Activated T-cell treated with anti-CD3 and anti-CD28 coated beads, Interleukin-2, amount 50 U/mL, for 4 hours (primary cell): ENCODE data around the gene COA1. TPM values are rescaled to one million over a fixed set of nuclear protein-coding genes. Genes with fewer than 3 reads are reported as not detected.
"Not testable (repeated sequence)": the region's sequence is repeated elsewhere in the genome, so short reads cannot be mapped to it uniquely, and the experiment has no call there.

Source experiments
- ATAC-seq, 2 donors: fragments of 200-7000 bp; cut with Tn5 transposase; one replicate each; pipeline ENCODE4 v1.10.0; 2021
- DNase-seq: peaks from one replicate; pipeline ENCODE4 v3.0.0-alpha.2; 2020
- H3K27me3 Mint-ChIP-seq: one replicate; pipeline ENCODE4 v1.8.0; 2021; ENCODE audit warnings: low read depth, mixed read lengths
- H3K36me3 Mint-ChIP-seq: one replicate; pipeline ENCODE4 v1.8.0; 2022; ENCODE audit warnings: mixed read lengths; ENCODE audit not compliant: insufficient read depth
- H3K4me1 Mint-ChIP-seq: one replicate; pipeline ENCODE4 v1.8.0; 2021; ENCODE audit warnings: low read depth, mixed read lengths
- H3K4me3 Mint-ChIP-seq: one replicate; pipeline ENCODE4 v1.8.0; 2021; ENCODE audit warnings: mild to moderate bottlenecking, moderate library complexity, mixed read lengths
- H3K9me3 Mint-ChIP-seq: one replicate; pipeline ENCODE4 v1.8.0; 2021; ENCODE audit warnings: mixed read lengths
- total RNA-seq, 3 donors: library from RNA; stranded (reverse); gene quantifications; one replicate each; pipeline ENCODE4 v1.2.1, GENCODE V29; 2021

The COA1 gene
- total RNA-seq, 3 donors from 2014 or later: 51.4 to 56.7 (median 51.5) TPM

DNA sequence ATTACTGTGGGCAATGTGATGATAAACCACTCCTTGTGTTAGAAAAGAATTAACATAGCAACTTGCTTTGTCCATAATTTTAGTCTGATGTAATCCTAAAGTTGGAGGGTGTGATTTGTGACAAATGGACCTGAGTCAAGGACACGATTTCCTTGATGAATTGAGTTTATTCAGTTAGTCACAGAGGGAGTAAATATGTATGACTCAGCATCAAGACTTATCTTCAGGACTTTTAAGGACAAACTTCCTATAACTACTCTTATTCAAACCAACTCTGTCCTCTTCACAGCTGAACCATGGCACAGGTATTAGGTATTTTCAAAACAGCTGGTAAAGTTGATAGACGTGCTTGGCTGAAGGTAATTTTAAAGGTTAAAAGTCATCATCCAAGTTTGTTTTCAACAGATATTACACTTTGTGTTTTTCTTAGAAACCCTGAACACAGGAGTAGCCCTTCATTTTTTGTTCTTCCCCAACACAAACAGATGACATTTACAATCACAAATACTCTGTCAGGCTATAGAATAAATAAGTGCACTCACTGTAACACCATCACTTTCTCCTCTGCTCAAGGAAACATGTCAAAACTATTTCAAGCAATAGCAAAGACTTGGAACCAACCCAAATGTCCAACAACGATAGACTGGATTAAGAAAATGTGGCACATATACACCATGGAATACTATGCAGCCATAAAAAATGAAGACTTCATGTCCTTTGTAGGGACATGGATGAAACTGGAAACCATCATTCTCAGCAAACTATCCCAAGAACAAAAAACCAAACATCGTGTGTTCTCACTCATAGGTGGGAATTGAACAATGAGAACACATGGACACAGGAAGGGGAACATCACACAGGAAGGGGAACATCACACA is 54.5 kb downstream of the COA1 start:
- Mint-ChIP-seq H3K4me3 (no peak overlapping the region), H3K36me3 (peaks cover 25% of the 10 kb centered on the region), H3K4me1 (peaks cover 81% of the 10 kb centered on the region), H3K9me3 (peaks cover 5% of the 10 kb centered on the region), H3K27me3 (no peaks in the 10 kb centered on the region)
- DNase-seq: no peak
- no peak for ATAC-seq

GRCh38 chr7:43673243-43673976 is 55.9 kb downstream of the COA1 start:
- not testable (repeated sequence) for DNase-seq, H3K4me3 Mint-ChIP-seq, ATAC-seq, H3K27me3 Mint-ChIP-seq, H3K9me3 Mint-ChIP-seq
- Mint-ChIP-seq H3K4me1 (peaks cover 82% of the 10 kb centered on the region), H3K36me3 (peaks cover 25% of the 10 kb centered on the region)

DNA sequence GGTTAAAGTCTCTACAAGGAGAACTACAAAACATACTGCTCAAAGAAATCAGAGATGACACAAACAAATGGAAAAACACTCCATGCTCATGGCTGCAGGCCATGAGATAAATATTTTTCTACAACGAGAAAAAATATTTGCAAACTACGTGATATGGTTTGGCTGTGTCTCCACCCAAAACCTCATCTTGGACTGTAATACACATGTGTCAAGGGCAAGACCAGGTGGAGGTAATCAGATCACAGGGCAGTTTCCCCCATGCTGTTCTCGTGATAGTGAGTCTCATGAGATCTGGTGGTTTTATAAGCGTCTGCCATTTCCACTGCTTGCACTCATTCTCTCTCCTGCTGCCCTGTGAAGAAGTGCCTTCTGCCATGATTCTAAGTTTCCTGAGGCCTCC is 57.8 kb downstream of the COA1 start:
- no peak for ATAC-seq
- DNase-seq: no peak
- Mint-ChIP-seq H3K27me3 (no peaks in the 10 kb centered on the region), H3K9me3 (peaks cover 12% of the 10 kb centered on the region), H3K4me3 (no peak overlapping the region), H3K4me1 (peaks cover 79% of the 10 kb centered on the region), H3K36me3 (peaks cover 33% of the 10 kb centered on the region)

DNA sequence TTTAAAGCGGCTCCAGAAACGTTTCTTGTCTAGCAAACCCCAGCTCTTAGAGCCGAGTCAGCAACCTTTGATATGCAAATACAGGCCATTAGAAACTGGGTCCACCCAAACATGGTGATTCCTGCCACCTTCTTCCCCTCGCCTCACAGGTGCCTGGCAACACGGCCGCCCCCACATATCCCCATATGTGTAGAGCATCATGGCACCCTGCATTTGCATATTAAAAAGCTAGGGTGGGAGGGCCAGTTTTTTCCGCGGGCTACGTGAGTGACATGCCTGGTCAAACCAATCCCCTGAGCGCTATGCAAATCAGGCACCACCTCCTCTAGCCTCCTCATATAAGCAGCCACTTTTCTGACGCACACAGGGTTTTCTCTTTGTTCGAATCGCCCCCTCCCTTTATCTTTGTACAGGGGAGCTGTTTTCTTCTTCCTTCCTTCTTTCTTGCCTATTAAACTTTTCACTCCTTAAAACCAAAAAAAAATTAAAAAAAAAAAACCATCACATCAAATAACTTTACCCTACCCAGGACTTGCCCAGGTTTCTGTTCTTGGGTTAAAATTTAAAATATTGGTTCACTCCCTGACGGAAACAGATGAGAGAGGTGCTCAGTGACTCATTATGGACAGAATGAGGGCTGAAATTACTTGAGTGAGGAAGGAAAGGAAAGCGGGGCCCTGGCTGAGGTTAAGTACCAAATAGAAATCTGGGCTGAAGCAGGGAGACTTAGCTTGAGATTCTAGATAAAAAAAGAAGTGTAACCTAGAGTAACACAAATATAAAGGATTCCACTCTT is 59.8 kb downstream of the COA1 start:
- H3K27me3 Mint-ChIP-seq: no peaks in the 10 kb centered on the region
- H3K4me1 Mint-ChIP-seq: peaks cover 82% of the 10 kb centered on the region
- DNase-seq: peak; percentile 69
- H3K36me3 Mint-ChIP-seq: peaks cover 38% of the 10 kb centered on the region
- peak overlapping the region; percentile 80 for H3K4me3 Mint-ChIP-seq
- peak; percentile 83 to 89 for ATAC-seq
- peaks cover 15% of the 10 kb centered on the region for H3K9me3 Mint-ChIP-seq

- Mint-ChIP-seq H3K36me3 (peaks cover 35% of the 10 kb centered on the region), H3K9me3 (peaks cover 15% of the 10 kb centered on the region), H3K4me3 (no peak overlapping the region), H3K4me1 (peaks cover 76% of the 10 kb centered on the region), H3K27me3 (no peaks in the 10 kb centered on the region)
- no peak for ATAC-seq
- no peak for DNase-seq
Measured at GRCh38 chr7:43668035-43668434, 61.3 kb downstream of the COA1 start.

DNA sequence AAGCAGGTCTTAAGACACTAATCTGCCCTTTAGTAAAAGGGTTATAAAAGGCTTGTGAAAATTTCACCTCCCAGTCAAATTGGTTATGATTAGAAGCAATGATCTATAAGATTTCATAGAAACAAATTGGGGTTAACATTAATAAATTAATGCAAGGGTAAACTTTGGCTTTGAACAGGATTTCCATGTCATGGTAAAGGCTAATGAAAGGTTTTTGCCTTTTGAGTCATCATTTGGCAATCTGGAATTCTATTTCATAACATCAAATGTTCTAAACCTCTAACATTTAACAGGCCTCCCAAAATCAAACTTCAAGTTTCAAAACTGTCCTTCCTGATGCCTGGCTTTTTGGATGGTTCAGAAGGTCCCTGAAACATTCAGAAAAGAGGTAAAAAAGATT is 62.4 kb downstream of the COA1 start:
- DNase-seq (no peak), ATAC-seq (no peak)
- Mint-ChIP-seq H3K4me1 (peaks cover 70% of the 10 kb centered on the region), H3K4me3 (no peak overlapping the region), H3K27me3 (no peaks in the 10 kb centered on the region), H3K9me3 (peaks cover 11% of the 10 kb centered on the region), H3K36me3 (peaks cover 32% of the 10 kb centered on the region)

- H3K4me1 Mint-ChIP-seq: peaks cover 64% of the 10 kb centered on the region
- no peak overlapping the region for H3K4me3 Mint-ChIP-seq
- no peak for DNase-seq
- H3K27me3 Mint-ChIP-seq: no peaks in the 10 kb centered on the region
- peaks cover 33% of the 10 kb centered on the region for H3K36me3 Mint-ChIP-seq
- peaks cover 11% of the 10 kb centered on the region for H3K9me3 Mint-ChIP-seq
- no peak for ATAC-seq
Measured at GRCh38 chr7:43664681-43665080, 64.6 kb downstream of the COA1 start.

DNA sequence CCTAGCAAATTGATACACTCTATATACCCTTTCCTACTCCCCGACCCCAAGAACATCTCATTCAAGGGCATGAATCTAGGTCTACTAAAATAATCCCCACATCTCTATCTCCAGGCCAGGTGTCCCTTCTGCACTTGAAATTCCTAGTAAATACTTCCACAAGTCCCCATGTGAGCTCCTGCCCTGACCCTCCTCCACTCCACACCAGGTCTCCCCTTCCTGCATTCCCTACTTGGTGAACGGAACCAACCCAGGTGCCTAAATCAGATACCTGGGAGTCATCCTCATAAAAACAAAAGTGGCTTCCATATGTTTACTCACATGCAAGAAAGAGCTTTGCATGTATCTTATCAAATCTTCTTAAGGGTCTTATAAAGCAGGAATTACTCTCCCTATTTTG is 69.2 kb downstream of the COA1 start:
- Mint-ChIP-seq H3K27me3 (no peaks in the 10 kb centered on the region), H3K4me3 (no peak overlapping the region), H3K9me3 (no peaks in the 10 kb centered on the region), H3K4me1 (peaks cover 58% of the 10 kb centered on the region), H3K36me3 (peaks cover 25% of the 10 kb centered on the region)
- ATAC-seq (no peak), DNase-seq (no peak)

DNA sequence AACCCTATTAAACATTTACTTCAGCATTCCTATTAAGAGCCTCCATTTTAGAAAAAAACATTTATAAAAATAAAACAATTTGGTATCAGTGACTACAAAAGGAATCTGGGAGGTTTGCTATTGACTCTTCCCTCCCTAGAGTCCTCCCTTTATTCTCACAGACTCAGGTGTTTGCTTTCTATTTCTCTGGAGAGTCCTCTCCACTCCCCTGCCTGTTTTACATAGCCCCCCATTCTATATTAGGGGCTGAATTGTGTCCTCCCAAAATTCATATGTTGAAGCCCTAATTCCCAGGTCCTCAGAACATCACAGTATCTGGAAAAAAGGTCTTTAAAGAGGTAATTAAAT is 69.8 kb downstream of the COA1 start:
- H3K36me3 Mint-ChIP-seq: peaks cover 26% of the 10 kb centered on the region
- ATAC-seq (no peak), DNase-seq (no peak)
- no peak overlapping the region for H3K4me3 Mint-ChIP-seq
- H3K4me1 Mint-ChIP-seq: peaks cover 54% of the 10 kb centered on the region
- H3K27me3 Mint-ChIP-seq: no peaks in the 10 kb centered on the region
- no peaks in the 10 kb centered on the region for H3K9me3 Mint-ChIP-seq

- Mint-ChIP-seq H3K27me3 (no peaks in the 10 kb centered on the region), H3K4me3 (peak overlapping the region; percentile 45), H3K9me3 (no peaks in the 10 kb centered on the region), H3K4me1 (peaks cover 55% of the 10 kb centered on the region), H3K36me3 (peaks cover 31% of the 10 kb centered on the region)
- DNase-seq: no peak
- peak; percentile 96 for ATAC-seq
Measured at GRCh38 chr7:43658718-43659548, 70.4 kb downstream of the COA1 start.

DNA sequence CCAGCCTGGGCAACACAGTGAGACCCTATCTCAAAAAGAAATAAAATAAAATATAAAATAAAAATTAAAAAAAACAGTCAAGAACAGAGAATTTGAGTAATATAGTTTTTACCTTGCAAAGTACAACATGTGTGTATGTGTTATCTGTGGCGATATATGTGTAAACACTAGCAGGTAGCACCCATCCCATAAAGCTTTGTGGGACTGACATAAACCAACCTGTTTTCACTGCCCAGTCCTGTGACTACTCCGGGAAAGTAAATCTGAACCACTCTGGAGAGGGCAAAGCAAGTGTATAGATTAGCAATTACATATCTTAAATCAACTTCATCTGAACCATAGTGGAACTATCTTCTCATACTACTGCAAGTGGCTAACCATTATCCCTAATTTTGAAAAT is 72.3 kb downstream of the COA1 start:
- H3K4me1 Mint-ChIP-seq: peaks cover 67% of the 10 kb centered on the region
- DNase-seq (no peak), ATAC-seq (no peak)
- peaks cover 31% of the 10 kb centered on the region for H3K36me3 Mint-ChIP-seq
- no peak overlapping the region for H3K4me3 Mint-ChIP-seq
- H3K9me3 Mint-ChIP-seq: no peaks in the 10 kb centered on the region
- no peaks in the 10 kb centered on the region for H3K27me3 Mint-ChIP-seq

- Mint-ChIP-seq H3K4me1 (peaks cover 76% of the 10 kb centered on the region), H3K4me3 (no peak overlapping the region), H3K27me3 (no peaks in the 10 kb centered on the region), H3K9me3 (no peaks in the 10 kb centered on the region), H3K36me3 (peaks cover 30% of the 10 kb centered on the region)
- DNase-seq (no peak), ATAC-seq (no peak)
Measured at GRCh38 chr7:43655584-43655983, 73.7 kb downstream of the COA1 start.

DNA sequence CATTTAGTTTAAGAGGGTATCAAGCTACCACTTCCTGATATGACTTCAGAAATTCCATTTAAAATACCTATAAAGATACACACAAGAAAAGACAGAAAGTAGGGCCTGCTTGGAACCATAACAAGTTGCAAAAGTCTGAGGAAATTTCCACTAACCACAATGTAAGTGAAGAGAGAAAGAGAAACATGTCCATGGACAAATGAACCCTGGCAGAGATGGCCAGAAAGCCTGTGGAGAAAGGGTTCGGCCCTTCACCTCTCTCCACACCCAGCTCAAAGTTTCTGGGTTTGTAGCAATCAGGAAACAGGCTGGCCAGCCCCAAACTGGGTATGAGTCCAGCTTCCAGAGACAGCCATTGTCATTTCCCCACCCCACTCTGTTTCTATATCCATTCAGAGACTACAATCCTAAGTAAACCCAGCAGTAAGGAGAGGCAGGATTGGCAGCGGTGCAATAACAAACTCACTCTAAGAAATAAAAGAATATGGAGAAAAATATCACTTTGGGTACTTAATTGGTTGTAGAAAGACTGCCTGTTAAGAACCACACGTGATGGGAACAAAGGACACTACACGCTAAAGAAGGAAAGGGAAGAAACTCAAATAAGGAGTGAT is 75.3 kb downstream of the COA1 start:
- ATAC-seq (no peak), DNase-seq (no peak)
- H3K36me3 Mint-ChIP-seq: peaks cover 27% of the 10 kb centered on the region
- peaks cover 78% of the 10 kb centered on the region for H3K4me1 Mint-ChIP-seq
- no peaks in the 10 kb centered on the region for H3K27me3 Mint-ChIP-seq
- no peaks in the 10 kb centered on the region for H3K9me3 Mint-ChIP-seq
- no peak overlapping the region for H3K4me3 Mint-ChIP-seq
